NB4 (cell line): ENCODE measurements around the gene CILP2.

Source experiments
- DNase-seq: peaks from one replicate; pipeline ENCODE4 v3.0.0; 2010; ENCODE audit warnings: low read depth
- H3K4me3 ChIP-seq: one replicate; pipeline ENCODE4 v1.5.1; 2011; ENCODE audit warnings: mild to moderate bottlenecking, low read depth, low read length, moderate library complexity
- MYC ChIP-seq: IDR thresholded peaks from 2 replicates; pipeline ENCODE4 v1.6.1; 2011; ENCODE audit warnings: low read depth, low read length
- POLR2A ChIP-seq: IDR thresholded peaks from 2 replicates; pipeline ENCODE4 v1.6.1; 2011; ENCODE audit warnings: mild to moderate bottlenecking; ENCODE audit not compliant: insufficient read length; ENCODE audit errors: extremely low read depth
- TF ChIP-seq, protein P1 (sequence below): IDR thresholded peaks from one replicate; pipeline ENCODE4 v1.5.1; 2012; ENCODE audit warnings: low read depth, low read length
- TF ChIP-seq, protein P2 (sequence below): IDR thresholded peaks from 2 replicates; pipeline ENCODE4 v1.6.1; 2011; ENCODE audit warnings: low read depth, low read length

Gene CILP2

DNA sequence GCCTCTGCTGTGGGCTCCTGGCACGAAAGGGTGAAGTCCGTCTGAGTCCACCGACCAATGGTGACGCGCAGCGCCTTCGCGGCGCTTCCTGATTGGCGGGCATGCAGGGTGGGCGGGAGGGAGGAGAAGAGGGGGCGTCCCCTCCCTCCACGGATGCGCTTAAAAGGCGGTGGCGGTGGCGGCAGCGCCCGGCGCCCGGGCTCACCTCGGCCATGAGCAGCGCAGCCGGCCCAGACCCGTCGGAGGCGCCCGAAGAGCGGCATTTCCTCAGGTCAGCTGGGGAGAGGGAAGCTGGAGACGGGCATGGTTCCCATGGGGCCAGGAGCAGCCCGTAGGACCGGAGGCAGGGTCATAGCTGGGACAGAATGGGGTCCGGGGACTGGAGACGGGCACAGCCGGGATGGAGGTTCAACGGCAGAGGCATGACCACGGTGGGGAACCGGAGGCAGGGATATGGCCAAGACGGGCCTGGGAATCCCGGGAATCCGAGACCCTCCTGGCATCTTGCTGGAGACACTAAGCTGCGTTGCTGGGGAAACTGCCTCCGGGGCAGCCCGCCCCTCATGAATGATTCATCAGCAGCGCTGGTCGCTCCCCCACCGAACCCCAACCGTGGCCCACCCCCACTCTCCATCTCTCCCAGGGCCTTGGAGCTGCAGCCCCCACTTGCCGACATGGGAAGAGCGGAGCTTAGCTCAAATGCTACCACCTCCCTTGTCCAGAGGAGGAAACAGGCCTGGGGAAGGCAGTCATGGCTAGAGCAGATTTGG, 9.2 kb upstream of the CILP2 start, which contains the start of gene YJEFN3:
Gene YJEFN3, plus strand, starts transcription at position 191 of the 770 bp plus-strand sequence. Its CDS starts 22 bp downstream, at position 213.
- no peak within 1 kb of the TSS for H3K4me3 ChIP-seq
- TF ChIP-seq POLR2A (no peak), MYC (no peak)
- TF ChIP-seq, protein P1, sequence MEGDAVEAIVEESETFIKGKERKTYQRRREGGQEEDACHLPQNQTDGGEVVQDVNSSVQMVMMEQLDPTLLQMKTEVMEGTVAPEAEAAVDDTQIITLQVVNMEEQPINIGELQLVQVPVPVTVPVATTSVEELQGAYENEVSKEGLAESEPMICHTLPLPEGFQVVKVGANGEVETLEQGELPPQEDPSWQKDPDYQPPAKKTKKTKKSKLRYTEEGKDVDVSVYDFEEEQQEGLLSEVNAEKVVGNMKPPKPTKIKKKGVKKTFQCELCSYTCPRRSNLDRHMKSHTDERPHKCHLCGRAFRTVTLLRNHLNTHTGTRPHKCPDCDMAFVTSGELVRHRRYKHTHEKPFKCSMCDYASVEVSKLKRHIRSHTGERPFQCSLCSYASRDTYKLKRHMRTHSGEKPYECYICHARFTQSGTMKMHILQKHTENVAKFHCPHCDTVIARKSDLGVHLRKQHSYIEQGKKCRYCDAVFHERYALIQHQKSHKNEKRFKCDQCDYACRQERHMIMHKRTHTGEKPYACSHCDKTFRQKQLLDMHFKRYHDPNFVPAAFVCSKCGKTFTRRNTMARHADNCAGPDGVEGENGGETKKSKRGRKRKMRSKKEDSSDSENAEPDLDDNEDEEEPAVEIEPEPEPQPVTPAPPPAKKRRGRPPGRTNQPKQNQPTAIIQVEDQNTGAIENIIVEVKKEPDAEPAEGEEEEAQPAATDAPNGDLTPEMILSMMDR, result no peak
- TF ChIP-seq, protein P2, sequence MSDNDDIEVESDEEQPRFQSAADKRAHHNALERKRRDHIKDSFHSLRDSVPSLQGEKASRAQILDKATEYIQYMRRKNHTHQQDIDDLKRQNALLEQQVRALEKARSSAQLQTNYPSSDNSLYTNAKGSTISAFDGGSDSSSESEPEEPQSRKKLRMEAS, result no peak
- DNase-seq, result no peak

GRCh38 chr19:19529783-19530422, 8.2 kb upstream of the CILP2 start:
- H3K4me3 ChIP-seq, result no peak overlapping the region
- no peak for DNase-seq
- TF ChIP-seq, protein P1, result no peak
- TF ChIP-seq POLR2A (no peak), MYC (no peak)
- TF ChIP-seq, protein P2, result no peak

DNA sequence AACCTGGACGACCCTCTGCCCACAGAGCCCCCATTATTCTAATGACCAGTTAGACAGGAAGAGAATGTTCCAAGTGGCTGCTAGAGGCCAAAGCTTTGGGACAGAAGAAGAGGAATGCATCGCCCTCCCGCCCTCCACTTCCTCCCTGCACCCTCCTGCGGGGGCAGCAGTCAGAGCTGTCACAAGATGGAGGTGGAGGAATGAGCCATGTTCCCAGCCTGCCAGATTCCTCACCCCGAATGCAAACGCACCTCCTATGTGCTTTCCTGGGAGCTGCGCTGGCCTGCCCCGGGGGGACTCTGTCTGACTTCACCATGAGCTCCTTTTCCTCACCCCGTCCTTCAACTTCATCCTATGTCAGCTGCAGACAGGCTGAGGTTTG, 7.7 kb upstream of the CILP2 start:
- TF ChIP-seq MYC, result no peak
- TF ChIP-seq POLR2A, result no peak
- TF ChIP-seq, protein P1, result peak; percentile 11
- TF ChIP-seq, protein P2, result no peak
- peak; percentile 34 for DNase-seq

DNA sequence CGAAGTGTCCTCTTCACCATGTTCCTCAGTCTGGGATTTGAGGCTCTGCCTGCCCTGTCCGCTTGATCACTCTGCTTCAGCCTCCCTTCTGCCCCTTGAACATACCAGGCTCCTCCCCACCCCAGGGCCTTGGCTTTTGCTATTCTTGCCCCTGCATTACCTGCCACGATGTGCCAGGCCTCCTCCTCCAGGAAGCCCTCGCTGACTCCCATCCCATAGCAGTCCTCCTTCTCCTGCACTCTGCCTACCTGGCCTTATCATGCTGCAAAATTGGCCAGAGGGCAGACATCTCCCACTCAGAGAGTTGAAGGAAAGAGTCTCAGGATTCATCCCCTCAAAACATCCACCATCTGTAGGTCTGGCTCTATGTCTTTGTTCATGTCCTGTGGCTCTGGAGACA, 7.2 kb upstream of the CILP2 start:
- TF ChIP-seq, protein P1, result no peak
- TF ChIP-seq POLR2A (no peak), MYC (no peak)
- TF ChIP-seq, protein P2, result no peak
- H3K4me3 ChIP-seq, result no peak overlapping the region
- no peak for DNase-seq

More for the DNA sequence above, 7.7 kb upstream of the CILP2 start:
- H3K4me3 ChIP-seq, result no peak overlapping the region

DNA sequence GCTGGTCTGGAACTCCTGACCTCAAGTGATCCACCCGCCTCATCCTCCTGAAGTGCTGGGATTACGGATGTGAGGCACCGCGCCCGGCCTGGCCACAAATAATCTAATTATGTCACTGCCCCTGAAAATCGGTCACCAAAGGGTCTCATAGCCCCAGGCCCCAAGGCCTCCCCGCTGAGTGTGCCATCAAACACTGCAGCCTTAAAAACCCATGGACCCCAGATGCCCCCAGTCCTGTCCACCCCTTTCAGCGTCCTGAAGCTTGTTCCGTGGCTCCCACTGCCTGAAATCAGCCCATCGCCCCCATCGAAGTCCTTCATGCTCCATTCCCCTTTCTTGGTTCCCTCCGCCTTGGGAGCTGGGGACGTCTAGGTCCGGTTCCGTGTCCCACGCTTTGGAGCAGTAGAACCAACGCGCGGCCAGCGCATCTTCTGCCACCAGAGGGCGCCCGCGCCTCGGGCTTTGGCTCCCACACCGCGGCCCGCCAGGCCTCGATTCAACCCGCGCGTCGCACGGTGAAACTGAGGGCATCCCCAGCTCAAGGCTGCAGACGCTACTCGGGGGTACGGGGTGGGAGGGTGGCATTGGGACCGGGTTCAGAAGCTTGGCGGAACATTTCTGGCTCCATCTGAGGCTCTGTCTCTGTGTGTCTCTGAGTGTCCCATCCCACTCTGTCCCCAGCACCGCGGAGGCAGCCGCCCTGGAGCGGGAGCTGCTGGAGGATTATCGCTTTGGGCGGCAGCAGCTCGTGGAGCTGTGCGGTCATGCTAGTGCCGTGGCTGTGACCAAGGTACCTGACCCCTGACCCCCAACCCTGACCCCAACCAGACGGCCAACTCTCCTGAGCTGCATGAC, 5.9 kb upstream of the CILP2 start:
- DNase-seq, result peak; percentile 76
- TF ChIP-seq, protein P1, result peak; percentile 81
- no peak for TF ChIP-seq POLR2A
- peak; percentile 51 for TF ChIP-seq MYC
- TF ChIP-seq, protein P2, result peak; percentile 18; the same call in 1 of the 2 replicates
- no peak overlapping the region for H3K4me3 ChIP-seq
